ENCODE measurements around the gene KRTAP22-1.

KRTAP22-1 gene

DNA sequence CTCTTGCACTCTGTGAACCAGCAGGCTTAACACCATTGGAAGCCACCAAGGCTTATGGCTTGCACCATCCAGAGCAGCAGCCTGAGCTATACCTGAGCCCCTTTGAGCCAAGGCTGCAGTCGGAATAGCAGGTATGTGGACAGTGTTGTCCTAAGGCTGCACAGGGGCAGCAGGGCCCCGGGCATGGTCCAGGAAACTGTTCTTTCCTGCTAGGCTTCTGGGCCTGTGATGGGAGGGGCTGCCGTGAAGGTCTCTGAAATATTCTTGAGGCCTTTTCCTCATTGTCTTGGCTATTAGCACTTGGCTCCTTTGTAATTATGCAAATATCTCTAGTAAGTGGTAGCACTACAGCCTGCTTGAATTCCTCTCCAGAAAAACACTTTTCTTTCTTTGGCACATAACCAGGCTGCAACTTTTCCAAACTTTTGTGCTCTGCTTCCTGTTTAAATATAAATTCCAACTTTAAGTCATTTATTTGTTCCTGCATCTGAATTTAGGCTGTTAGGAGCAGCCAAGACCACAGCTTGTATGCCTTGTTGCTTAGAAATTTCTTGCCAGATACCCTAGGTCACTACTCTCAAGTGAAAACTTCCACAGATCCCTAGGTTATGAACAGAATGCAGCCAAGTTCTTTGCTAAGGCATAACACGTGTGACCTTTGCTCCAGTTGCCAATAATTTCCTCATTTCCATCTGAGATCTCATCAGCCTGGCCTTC lies 24.7 kb downstream of the KRTAP22-1 start:
- no peak for DNase-seq

DNA sequence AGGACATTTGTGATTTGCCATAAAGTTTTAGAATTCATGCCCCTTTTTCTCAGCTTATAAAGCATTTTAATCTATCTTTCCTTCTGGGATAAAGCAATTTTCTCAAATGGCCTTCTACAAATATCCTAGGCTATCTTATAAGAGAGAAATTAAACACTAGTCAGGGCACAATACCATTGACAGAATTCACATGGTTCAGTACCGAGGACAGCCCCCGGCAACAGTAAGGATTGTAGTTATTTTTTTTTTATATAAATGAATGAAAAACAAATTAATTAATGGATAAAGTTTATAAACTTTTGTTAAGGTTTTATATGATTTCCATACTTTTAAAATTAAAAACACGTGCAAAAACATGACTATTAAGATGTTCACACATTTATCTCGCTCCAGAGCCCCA lies 27.2 kb downstream of the KRTAP22-1 start:
- no peak for DNase-seq

DNA sequence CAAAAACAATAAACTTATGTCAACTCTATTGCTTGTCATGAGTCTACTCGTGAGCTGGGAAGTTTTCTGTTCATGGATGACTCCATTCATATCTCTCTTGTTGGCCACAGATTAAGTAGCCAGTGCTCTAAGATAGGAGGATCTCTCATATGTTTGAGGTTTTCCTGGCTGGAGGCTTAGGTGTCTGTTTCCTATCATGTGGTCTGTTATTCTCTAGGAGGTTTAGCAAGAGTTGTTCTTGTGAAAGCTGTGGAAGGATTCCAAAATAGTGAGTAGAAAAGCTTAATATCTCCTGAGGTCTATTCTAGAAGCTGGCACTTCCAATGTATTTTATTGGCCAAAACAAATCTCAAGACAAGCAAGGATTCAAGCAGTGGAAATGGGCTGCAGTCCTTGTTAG lies 28.3 kb downstream of the KRTAP22-1 start:
- no peak for DNase-seq

DNA sequence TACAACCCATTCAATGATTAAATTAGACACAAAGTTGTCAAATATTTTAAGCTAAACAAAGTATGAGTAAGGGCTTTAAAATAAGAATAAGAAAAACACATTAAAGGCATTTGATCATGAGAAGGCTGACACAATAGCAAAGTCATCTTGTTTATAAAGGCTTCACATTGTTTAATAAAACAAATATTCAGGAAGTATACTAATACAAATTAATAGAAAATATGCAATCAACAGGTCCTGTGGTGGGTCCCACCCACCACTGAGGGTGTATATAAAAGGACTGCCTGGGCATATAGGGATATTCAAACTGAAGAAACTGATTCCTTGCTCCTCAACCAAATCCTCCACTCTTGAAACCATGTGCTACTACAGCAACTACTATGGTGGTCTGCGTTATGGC lies 34.0 kb downstream of the KRTAP22-1 start, which contains the start of gene KRTAP20-2:
Gene KRTAP20-2, plus strand, starts transcription at position 301 of the 400 bp plus-strand sequence. Its CDS starts 58 bp downstream, at position 359.
- no peak for DNase-seq

DNA sequence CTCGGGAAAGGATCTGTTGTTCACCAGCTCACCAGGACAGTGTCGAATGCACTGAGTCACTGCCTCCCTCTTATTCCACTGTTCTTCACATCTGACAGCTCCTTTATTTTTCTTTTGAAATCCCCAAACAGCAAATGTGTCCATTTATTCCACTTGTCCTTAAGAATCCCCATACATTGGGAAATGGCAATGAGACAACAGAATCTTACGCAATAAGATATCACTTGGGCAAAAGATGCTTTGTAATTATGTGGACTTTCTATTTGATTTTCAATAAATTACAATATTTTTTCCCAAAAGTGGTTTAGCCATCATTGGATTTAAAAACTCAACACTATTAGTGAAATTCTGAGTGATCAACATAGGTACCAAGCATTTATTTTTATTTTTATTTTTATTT lies 37.8 kb downstream of the KRTAP22-1 start:
- no peak for DNase-seq

DNA sequence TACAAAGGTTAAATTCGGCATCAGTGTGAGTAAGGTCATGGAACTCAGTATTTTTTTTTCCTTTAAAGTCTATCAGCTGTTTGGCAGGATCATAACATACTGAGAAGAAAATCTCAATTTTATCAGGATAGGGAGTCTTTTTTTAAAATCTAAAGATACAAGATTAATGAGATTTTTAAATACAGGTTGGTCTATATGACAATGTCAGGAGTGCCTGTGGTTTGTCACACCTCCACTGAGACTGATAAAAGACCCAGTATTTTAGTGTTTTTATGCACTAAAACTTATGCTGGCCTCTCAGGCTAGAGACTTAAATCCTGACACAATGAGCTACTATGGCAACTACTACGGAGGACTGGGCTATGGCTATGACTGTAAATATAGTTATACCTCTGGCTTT lies 41.7 kb downstream of the KRTAP22-1 start, which contains the start of gene KRTAP20-3:
Gene KRTAP20-3, plus strand, starts transcription at position 301 of the 400 bp plus-strand sequence.
- DNase-seq: no peak

DNA sequence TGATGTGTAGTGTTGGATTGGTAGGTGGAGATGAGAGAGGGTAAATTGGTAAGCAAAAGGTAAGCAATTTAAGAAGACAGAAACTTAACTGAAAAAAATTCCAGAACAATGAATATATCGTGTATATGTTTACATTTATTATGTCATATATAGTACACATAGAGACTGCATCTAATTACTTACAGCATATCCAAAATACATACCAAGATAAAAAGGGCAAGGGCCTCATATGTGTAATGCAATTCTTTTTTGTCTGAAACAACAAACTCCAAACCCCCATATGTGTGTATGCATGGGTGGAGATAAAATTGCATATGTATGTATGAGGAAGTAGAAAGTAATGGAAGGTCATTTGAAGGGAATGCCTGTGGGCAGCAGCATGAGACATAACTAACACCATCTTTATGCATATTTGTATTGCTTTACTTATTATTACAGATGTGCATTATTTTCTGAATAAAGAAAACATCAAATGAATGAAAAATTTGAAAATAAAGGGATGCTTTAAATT lies 46.1 kb downstream of the KRTAP22-1 start:
- DNase-seq: no peak
